ENCODE measurements around the gene TMX2.

TMX2 gene

DNA sequence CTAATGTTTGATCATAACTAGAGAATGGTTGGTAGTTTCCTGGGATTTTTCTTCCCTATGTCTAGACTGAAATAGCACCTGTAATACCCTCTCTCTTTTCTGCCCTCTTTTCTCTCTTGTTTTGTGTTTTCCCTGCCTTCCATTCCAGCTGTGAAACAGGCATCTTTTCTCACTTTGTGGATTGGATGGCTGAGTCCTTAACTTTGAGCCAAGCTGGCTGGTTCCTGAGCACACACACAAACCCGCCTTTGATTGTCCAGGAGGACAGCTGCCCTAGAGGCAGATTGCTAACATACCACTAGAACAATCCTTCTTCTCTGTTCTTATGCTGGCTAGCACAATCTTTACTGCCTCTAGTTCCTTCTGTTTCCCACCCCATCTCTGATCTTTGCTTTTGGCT, 66.9 kb downstream of the TMX2 start:
- no peaks in the 10 kb centered on the region for H3K36me3 ChIP-seq
- H3K27ac ChIP-seq = no peak overlapping the region
- DNase-seq = no peak
- no peaks in the 10 kb centered on the region for H3K27me3 ChIP-seq (ENCODE audit: insufficient read depth, low read depth, severe bottlenecking)
- no peak overlapping the region for H3K4me3 ChIP-seq (ENCODE audit: low read depth, low read length)
- no peaks in the 10 kb centered on the region for H3K9me3 ChIP-seq (ENCODE audit: severe bottlenecking)
- TF ChIP-seq, protein P1, sequence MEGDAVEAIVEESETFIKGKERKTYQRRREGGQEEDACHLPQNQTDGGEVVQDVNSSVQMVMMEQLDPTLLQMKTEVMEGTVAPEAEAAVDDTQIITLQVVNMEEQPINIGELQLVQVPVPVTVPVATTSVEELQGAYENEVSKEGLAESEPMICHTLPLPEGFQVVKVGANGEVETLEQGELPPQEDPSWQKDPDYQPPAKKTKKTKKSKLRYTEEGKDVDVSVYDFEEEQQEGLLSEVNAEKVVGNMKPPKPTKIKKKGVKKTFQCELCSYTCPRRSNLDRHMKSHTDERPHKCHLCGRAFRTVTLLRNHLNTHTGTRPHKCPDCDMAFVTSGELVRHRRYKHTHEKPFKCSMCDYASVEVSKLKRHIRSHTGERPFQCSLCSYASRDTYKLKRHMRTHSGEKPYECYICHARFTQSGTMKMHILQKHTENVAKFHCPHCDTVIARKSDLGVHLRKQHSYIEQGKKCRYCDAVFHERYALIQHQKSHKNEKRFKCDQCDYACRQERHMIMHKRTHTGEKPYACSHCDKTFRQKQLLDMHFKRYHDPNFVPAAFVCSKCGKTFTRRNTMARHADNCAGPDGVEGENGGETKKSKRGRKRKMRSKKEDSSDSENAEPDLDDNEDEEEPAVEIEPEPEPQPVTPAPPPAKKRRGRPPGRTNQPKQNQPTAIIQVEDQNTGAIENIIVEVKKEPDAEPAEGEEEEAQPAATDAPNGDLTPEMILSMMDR (IDR thresholded peaks at IDR 0.05; ENCODE audit: low read depth, low read length) = no peak

DNA sequence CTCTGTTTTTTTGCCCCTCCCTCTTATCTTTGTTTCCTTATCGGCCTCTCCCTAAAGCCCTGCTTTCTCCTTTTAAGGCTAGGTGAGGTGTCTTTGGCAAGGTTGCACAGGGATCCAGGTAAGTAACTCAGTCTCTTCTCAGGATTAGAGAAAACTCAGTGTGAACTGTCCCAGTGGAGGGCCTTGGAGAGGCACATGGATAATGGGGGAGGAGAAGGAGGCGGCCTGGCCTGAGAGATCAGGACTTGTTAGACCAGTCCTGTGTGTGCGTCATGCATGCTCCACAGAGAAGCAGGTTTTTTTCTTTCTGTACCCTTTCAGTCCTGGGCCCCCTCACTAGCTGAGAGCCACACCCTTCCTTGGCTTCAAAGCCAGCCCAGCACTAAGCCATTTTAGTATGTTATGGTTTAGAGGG, 69.1 kb downstream of the TMX2 start:
- H3K4me3 ChIP-seq (ENCODE audit: low read depth, low read length) = no peak overlapping the region
- no peaks in the 10 kb centered on the region for H3K36me3 ChIP-seq
- TF ChIP-seq, protein P1 (IDR thresholded peaks at IDR 0.05; ENCODE audit: low read depth, low read length) = no peak
- H3K27me3 ChIP-seq (ENCODE audit: insufficient read depth, low read depth, severe bottlenecking) = no peaks in the 10 kb centered on the region
- DNase-seq = no peak
- no peak overlapping the region for H3K27ac ChIP-seq
- no peaks in the 10 kb centered on the region for H3K9me3 ChIP-seq (ENCODE audit: severe bottlenecking)

DNA sequence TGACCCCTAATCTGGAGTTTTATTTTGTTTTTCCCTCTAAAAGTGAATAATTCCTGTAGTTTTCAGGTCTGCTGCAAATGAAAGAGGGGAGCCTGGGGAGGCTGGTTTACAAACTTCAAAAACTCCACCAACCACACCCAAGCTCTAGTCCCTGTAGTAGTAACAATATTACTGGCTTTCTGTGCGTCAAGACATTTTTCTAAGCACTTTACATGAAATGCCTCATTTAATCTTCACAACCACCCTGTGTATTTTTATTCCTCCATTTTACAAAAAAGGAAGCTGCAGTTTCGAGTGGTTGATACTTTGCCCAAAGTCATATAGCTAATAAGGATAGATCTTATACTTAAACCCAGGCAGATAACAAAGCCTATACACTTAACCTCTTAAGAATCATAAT, 72.7 kb downstream of the TMX2 start:
- DNase-seq = no peak
- Histone ChIP-seq H3K36me3 (no peaks in the 10 kb centered on the region), H3K9me3 (ENCODE audit: severe bottlenecking) (no peaks in the 10 kb centered on the region), H3K27ac (no peak overlapping the region), H3K4me3 (ENCODE audit: low read depth, low read length) (no peak overlapping the region), H3K27me3 (ENCODE audit: insufficient read depth, low read depth, severe bottlenecking) (no peaks in the 10 kb centered on the region)
- TF ChIP-seq, protein P1 (IDR thresholded peaks at IDR 0.05; ENCODE audit: low read depth, low read length) = no peak

DNA sequence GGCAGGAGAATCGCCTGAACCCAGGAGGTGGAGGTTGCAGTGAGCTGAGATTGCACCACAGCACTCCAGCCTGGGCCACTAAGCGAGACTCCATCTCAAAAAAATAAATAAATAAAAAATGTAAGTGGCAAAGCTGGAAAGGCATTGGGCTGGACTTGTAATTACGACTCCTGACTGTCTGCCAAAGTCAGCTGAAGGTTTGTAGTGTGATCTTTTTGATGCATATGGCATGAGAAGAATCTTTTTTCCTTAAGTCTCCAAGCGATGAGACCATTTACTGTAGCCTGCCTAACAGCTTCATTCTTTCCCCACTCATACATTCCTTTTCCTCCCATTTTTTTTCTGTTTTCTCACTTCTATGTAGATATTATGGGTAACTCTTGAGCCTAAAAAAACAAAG, 74.0 kb downstream of the TMX2 start:
- Histone ChIP-seq H3K27ac (no peak overlapping the region), H3K9me3 (ENCODE audit: severe bottlenecking) (no peaks in the 10 kb centered on the region), H3K4me3 (ENCODE audit: low read depth, low read length) (no peak overlapping the region), H3K27me3 (ENCODE audit: insufficient read depth, low read depth, severe bottlenecking) (no peaks in the 10 kb centered on the region), H3K36me3 (no peaks in the 10 kb centered on the region)
- TF ChIP-seq, protein P1 (IDR thresholded peaks at IDR 0.05; ENCODE audit: low read depth, low read length) = no peak
- no peak for DNase-seq

DNA sequence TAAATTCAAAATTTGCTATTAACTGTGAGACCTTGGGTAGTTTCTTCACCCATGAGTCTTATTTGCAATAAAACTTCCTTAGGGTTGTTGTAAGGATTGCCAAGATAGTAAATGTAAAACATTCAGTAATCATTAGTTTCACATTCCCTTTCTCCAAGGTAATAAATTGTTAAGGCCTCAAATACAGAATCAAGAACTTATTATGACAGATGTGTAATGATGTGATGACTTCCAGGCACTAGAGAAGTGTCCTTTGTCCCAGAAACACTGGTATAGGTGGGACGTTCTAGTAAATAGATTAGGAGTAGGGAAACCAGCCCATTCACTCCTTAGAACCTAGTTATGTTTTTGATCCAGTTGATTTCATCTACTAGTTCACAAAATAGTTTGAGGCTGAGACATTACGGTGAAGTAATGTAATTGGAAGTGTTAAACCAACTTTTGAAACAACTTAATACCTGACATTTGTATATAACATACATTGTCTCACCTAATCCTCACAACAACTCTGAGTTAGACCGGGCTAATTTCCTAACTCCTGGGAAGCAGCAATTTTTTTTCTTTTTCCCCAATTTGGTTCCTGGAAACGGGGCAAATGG, 74.7 kb downstream of the TMX2 start:
- TF ChIP-seq, protein P1 (IDR thresholded peaks at IDR 0.05; ENCODE audit: low read depth, low read length) = no peak
- Histone ChIP-seq H3K27me3 (ENCODE audit: insufficient read depth, low read depth, severe bottlenecking) (no peaks in the 10 kb centered on the region), H3K4me3 (ENCODE audit: low read depth, low read length) (no peak overlapping the region), H3K27ac (no peak overlapping the region), H3K36me3 (no peaks in the 10 kb centered on the region), H3K9me3 (ENCODE audit: severe bottlenecking) (no peaks in the 10 kb centered on the region)
- DNase-seq = no peak
